ENCODE measurements around the gene MGAT3.

The MGAT3 gene

DNA sequence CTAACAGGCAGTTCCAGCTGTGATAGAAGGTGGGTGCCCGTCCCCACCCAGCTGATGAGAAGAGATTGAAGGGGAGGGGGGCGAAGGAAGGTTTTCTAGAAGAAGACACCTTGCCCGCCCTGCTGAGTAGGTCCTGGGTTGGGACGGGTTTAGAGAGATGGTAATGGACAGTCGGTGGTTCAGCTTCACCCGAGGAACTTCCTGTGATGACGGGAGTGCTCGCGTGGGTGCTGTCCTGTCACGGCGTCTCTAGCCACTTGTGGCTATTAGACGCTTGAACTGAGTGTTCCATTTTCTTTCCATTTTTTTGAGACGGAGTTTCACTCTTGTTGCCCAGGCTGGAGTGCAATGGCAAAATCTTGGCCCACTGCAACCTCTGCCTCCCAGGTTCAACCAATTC is 27.6 kb upstream of the MGAT3 start:
- DNase-seq (ENCODE audit: low read depth), result no peak

DNA sequence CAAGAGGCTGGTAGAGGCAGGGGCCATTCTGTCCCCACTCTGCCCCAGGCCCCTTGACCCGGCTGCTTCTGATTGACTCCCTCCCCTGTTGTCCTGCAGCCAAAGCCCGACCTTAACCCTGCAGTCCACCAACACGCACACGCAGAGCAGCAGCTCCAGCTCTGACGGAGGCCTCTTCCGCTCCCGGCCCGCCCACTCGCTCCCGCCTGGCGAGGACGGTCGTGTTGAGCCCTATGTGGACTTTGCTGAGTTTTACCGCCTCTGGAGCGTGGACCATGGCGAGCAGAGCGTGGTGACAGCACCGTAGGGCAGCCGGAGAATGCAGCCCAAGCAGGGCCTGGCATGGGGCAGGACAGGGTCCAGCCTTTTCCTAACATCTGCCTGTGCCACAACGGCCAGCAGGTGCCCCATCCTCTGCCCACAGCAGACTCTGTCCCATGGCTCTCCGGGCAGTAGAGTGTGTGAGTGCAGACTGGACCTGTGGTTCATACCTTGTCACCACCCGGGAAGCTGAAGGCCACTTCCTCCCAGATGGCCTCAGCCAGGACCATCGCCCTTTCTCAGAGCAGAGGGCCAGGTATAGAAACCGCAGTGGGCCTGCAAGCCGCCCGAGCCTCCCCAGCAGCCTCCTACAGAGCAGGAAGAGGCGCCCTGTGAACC is 26.8 kb upstream of the MGAT3 start:
- no peak for DNase-seq (ENCODE audit: low read depth)

DNA sequence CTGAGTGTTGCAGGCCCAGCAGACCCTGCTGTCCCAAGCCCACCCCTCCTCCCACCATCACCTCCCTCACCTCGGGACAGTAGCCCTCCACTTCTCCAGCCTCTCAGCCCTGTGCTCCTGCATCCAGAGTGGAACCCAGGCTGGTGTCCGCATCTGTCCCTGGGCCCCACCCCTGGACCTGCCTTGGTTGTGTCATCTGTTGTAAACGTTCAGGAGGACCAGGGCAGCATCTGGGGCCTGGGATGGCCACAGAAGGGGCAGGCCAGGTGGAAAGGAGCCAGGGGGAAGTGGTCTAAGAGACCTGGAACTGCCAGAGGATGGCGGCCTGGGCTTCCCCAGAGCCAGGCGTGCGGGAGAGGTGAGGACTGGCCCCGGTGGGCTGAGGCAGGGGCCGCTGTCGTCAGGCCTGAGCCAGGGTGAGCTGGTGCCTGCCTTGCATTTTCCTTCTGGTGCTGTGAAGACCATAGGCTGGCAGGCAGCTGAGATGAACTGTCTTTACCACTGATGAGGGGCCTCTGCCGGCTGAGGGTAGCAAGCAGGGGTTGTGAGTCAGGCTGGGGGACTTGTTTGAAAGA is 26.1 kb upstream of the MGAT3 start:
- DNase-seq (ENCODE audit: low read depth), result no peak

DNA sequence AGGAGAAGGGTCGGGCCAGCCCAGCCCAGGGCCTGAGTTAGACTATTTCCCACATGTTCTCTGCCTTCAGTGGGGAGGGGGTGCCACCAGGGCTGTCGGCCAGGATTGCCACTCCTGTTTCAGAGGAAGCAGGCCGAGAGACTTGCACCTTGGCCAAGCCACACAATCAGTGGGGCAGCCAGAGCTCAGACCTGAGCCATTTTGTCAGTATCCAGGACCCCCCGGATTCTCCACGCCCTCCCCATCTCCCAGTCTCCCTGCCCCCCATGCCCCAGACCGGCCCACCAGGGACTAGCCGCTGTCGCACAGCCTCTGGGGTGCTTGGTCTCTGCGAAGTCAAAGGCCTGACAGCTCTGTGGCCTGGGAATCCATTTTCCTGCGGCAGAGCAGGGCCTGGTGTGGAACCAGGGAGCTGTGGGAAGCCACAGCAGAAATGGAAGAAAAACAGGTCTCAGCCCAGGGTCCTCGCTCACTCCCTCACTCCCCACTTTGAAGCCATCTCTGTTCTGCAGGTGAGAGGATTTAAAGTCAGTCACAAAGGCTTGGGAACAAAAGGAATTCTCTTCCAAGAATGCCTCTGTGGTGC is 25.5 kb upstream of the MGAT3 start:
- DNase-seq (ENCODE audit: low read depth), result no peak

DNA sequence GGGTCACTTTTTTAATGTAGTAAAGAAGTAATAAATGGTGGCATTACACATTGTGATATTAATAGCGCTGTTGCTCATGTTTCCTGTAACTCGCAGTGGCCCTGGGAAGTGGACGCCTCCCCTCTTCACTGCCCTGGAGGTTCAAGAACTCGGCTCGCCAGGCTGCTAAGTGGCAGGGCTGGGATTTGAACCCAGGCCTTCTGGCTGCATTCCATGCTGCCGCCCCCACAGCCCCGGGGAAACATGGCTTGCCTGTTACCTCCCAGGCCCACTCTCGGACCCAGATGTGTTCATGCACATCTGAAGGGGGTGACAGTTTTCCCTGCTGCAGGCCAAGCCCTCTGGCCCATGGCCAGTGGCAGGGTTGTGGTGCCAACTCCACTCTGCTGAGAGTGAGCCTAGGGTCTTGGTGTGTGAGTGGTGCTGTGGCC is 25.0 kb upstream of the MGAT3 start:
- DNase-seq (ENCODE audit: low read depth), result no peak

DNA sequence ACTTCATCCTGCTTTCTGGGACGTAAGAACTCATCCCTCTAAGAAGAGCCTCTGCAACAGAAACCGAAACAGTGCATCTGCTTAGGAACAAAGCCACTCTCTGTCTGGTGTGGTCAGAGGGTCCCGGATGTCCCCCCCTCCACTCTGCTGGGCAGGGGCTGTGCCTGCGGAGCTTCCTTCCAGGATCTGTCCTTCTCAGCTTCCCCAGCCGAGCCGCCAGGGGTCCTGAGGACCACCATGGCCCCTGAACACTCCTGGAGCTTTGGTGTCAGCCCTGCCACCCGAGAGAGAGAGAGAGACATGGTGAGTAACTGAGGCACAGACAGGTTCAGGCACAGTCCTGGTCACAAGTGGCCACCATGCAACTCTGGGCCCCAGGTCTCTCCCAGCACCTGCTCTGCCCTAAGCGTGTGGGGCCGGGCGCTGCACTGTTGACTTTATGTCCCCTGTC is 24.4 kb upstream of the MGAT3 start:
- no peak for DNase-seq (ENCODE audit: low read depth)

DNA sequence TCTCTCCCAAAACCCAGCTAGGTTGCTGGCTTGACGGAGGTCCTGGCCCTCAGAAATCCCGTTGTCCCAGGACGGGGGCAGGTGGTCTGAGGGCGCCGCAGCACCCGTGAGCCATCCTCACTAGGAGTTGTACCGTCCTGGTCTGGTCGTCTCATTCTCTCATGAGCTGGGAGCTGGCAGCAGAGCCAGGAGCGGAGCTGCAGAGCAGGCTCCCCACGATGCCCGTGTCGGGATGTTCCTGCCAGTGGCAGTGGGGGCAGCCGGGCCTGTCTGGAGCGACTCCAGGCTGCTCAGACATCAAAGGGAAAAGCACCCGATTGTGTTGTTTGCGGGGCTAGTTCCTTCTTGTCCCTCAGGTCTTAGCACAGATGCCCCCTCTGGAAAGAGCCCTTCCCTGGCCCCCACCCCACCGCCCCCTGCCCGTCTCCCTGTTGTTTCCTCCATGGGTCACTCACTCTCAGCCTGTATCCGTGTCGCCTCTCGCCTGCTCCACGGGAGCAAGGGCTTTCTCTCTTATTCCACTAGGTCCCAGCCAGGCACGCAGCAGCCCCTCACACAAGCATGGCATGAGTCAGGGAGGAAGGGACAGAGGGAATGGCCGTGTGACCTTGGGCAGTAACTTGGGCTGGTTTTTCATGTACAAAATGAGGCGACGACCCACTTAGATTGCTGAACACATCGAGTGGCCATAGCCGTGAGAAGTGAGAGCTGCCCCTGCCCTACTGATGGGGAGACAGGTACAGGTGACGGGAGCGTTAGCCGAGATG is 23.2 kb upstream of the MGAT3 start:
- DNase-seq (ENCODE audit: low read depth), result no peak

DNA sequence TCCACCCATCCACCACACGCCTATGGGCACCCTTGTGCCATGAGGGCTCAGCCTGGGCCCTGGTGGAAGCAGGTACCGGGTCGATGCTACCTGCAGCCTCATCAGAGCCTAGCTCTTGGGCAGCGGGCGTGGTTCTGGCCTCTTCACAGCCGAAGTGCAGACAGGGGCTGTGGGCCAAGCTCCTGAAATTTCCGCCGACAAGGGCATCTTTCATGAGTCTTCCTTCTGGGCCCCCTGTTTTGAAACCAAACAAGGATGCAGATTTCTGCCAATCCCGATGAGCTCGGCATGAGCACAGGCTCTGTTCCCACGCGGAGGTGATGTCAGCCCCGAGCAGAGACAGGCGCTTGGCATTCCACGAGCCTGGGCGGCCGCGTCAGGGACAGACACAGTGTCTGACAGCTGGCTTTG is 22.6 kb upstream of the MGAT3 start:
- DNase-seq (ENCODE audit: low read depth), result no peak

DNA sequence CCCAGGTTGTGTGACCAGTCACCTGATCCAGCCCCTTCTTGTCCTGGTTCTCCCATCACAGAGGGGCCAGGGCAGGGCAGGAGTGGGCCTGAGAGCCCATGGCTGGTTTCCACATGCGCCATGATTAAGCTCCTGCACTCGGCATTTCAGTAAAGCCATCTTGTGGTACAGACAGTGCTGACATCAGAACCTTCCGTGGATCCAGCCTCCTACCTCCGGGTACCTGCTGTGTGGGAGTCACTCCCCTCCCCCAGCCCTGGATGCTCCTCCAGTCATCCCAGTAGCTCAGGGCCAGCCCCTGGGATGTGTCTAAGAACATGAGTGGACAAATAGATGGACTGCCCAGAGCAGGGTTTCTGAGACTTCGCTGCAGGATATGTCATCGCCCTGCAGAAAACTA is 22.1 kb upstream of the MGAT3 start:
- no peak for DNase-seq (ENCODE audit: low read depth)

DNA sequence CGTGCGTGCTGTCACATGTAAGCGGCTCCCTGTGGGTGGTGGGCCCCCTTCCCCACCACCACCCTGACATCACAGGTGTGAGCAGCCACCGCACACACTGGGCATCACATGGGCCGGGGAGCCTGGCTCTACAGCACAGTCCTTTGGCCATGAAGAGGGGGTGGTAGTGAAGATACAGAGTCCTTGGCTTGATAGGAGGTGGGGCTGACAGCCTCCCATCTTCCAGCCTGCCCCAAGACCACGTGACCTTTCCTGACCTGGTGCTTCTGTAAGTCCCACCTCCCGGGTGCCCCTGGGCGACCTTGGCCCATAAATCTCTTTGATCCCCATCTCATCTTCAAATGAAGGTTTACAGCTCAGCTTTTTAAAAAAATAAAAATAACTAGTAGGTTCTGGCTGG is 21.2 kb upstream of the MGAT3 start:
- DNase-seq (ENCODE audit: low read depth), result no peak

DNA sequence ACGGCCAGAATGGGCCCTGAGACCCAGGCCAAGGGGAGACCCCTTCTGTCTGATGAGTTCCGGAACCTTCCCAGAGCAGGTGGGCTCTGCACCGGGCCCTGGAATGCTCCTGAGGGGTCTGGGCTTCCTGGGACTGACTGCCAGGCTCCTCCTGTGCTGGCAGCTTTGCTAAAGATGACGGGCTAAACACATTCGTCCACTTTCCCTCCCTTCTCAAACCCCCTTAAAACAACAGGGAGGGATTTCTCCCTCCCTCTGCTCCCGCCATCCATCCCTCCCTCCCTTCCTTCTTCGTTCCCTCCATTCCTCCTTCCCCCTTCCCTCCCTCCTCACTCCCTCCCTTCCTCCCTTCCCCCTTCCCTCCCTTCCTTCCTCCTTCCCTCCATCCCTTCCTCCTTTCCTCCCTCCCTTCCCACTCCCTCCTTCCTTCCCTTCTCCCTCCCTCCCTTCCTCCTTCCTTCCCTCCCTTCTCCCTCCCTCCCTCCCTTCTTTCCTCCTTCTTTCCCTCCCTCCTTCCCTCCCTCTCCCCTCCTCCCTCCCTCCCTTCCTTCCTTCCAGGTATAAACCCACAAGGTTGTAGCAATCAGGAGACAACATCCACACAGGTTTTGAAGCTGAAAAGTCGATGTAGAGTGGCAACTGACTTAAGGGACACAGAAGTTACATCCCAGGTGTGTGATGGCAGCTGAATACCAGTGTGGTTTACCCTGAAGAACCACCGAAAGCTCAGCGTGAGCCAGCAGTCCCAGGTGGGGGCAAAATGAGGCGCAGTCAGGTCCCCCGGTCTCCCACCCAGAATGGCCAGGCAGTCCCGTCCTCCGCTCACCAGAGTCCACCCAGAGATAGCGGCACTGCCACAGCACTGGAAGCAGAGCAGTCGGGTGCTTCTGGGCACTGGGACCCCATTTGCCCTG is 18.8 kb upstream of the MGAT3 start:
- DNase-seq (ENCODE audit: low read depth), result no peak

DNA sequence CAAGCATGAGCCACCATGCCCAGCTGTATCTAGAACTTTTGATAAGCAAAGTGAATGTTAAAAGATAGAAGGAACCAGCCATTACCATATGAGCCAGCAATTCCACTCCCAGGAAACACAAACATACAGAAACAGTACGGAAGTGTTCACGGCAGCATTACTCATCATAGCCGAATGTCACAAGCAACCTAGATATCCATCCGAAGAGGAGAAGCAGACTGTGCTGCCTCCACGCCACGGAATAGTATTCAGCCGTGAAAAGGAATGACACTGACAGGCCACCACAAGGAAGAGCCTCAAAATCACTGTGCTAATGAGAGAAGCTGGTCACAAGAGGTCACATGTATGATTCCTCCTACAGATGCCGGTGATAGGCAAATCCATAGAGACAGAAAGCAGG is 17.6 kb upstream of the MGAT3 start:
- DNase-seq (ENCODE audit: low read depth), result no peak

DNA sequence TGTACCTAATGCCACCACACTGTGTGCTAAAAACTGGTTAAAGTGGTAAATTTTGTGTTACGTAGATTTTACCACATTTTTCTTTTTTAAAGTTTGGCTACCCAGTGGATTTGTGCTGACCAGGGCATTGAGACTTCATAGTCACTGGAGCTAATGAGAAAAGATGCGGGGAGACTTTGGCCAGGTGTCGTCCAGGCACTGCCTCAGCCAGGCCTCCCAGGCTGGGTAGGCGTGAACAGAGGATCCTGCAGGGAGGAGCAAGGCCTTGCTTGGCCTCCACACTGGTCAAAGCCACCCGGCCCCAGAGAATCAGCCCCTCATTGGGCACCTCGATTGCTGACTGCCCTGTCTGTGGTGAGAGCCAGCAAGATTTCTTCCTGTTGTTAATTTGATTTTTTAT is 13.4 kb upstream of the MGAT3 start:
- no peak for DNase-seq (ENCODE audit: low read depth)

DNA sequence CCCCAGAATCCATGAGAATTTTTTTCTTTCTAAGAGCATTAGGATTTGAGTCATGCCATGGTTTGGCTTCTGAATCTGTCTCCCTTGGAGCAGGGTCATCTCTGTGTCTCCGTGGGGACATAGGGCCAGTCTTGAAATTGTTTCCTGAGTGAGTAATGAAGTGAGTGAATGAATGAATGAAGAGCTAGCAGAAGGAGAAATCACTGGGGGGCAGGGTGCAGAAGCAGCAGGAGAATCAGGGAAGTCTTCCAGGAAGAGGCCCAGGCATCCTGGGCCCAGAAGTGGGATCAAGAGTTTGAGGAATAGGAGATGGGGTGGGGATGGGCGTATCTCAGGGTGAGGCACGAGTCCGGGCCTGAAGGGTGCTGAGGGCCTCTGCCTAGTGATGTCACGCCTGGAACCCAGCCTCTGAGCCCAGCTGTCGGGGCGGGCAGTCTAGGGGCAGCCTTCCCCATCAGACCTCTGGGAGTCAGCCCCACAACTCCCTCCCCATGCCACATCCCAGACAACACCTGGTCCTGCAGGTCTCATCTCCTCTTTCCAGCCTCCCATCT is 12.5 kb upstream of the MGAT3 start:
- DNase-seq (ENCODE audit: low read depth), result no peak

DNA sequence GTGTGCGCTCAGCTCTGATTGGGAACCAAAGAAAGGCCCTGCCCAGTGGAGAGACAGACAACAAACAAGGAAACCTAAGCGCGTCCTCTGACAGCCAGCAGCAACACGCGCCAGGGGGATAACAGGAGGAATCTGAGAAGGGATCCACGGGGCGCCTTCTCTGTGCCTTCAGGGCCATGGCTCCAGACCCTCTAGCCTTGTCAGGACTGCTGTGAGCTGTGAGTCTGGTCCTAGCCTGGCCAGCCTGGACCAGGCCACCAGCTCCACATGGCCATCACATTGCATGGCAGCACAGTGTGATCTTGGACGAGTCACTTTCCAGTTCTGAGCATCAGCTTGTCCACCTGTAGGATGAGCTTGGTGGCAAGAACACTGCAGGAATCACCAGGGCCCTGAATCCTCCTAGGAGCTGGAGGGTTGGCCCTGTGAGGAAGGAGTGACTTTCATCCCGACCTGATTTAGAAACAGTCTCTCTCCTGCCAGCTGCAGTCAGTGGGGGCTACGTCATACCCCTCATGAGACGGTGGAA is 11.8 kb upstream of the MGAT3 start:
- DNase-seq (ENCODE audit: low read depth), result no peak

DNA sequence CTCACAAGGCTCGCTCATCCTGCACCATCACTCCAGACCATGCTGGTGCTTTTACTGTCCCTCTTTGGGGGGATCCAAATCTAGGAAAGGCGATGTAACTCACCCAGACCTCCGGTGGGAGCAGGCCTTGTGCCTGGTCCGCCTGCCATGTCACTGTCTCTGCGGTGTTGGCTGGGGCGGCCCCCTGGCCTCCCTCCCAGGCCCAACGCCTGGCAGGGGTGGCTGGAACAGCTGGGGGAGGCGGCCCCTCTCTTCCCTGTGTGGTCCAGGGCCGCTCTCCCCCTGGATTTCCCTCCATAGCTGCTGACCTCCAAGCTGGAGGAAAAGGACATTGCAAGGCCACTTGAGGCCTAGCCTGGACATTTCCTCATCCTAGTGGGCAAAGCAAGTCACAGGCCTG is 11.1 kb upstream of the MGAT3 start:
- DNase-seq (ENCODE audit: low read depth), result no peak

DNA sequence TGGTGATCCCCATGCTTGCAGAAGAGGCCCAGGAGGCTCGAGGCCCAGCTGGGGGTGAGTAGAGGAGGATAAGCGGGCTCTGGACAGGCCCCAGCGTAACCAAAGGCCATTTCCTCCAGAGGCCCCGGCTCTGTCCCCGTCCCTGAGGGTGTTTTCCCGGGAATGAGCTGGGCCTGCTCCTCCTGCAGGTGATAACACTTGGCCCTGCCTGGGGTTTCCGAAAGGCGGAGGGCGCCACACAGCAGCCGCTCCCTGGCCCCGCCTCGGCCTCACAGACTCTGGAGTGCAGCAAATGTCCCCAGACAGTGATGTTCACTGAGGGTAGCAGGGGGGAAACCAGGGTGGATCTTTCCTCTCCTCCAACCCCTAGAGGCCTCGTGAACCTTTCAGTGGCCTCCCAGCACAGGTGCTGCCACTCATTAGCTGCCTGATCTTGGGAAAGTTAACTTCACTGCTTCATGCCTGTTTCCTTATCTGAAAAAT is 10.5 kb upstream of the MGAT3 start:
- DNase-seq (ENCODE audit: low read depth), result no peak

DNA sequence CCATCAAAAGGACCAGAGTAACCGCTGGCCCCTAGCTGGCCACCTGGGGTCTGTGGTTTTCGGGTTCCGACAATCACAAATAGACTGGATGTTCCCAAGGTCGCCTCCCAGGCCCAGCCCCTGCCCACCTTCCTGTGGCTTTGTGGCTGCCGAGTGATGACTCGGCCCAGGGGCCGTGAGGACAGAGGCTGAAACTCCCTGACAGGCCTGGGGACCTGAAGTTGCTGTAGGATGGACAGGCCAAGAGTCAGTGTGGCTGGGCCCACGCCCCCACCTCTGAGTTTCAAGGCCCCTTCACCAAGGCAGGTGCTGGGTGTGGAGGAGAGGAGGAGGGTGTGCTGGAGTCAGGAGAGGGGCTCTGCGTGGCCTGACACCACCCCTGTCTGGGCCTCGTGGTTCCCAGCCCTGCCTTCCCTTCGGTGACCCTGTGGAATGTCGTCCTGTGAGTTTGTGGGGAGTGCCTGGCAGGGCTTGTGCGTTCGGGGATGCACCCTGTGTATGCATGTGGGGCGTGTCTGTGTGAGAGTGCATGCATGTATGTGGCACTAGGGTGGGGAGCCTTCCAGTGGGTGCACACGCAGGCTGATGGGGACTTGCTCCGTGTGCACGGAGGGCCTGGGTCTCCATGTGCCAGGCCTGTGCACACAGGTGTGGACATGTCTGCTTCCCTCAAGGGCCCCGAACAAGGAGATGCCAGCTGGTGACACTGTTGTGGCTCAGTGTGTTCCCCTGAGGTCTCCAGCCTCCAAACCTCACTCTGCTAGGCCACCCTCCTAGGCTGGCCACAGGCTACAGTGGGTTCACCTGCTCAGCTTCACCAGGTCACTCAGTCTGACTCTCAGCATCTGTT is 8.4 kb upstream of the MGAT3 start:
- DNase-seq (ENCODE audit: low read depth), result no peak

DNA sequence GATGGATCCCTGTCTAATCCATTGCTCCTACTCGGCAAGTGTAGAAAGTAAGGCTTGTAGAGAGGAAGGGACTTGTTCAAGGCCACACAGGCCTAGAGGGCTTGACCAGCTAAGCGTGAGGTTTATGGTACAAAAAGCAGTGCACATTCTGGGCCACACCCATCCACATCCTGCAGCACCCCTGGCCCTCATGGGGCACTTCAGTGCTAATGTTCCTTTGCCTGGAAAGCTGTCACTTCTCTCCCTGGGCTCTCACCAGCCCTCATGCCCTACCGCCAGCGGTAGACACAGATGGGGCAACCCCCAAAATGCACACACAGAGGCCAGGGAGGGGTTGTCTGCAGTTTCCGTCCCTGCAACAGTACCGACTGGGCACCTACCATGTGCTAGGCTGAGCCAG is 7.1 kb upstream of the MGAT3 start:
- no peak for DNase-seq (ENCODE audit: low read depth)

DNA sequence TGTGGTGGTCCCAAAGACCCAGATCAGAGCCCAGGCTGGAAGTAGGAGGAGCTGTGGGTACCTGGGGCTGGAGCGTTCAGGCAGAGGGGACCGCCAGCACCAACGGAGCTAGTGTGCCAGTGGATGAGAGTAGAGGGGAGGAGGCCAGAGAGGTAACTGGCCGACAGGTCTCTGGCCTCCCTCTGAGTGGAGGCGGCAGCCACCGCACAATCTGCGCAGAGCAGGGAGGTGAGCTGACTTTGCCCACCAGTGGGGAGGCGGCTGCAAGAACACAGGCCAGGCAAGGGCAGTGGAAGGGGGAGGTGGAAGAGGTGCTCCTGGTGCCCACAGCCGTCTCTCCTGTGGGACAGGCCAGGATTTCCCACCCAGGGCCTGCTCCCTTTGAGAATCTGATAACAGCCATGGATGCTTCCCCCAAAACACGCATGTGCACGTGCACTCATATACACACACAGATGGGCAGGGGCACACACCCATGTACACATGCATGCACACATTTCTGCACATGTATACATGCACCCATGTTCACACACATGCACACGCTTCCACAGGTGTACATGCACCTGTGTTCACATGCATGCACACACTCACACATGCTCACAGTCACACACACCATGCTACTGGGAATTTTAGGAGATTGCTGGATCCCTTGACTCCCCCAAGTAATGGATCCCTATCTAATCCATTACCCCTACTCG is 6.4 kb upstream of the MGAT3 start:
- no peak for DNase-seq (ENCODE audit: low read depth)
